ENCODE data around the gene CCDC88C.

GRCh38 chr14:91365552-91365951 lies 52.1 kb downstream of the CCDC88C start:
- no peak for TF ChIP-seq EZH2 (IDR thresholded peaks at IDR 0.05; ENCODE audit: low read length, unreplicated experiment)
- TF ChIP-seq, protein P1, sequence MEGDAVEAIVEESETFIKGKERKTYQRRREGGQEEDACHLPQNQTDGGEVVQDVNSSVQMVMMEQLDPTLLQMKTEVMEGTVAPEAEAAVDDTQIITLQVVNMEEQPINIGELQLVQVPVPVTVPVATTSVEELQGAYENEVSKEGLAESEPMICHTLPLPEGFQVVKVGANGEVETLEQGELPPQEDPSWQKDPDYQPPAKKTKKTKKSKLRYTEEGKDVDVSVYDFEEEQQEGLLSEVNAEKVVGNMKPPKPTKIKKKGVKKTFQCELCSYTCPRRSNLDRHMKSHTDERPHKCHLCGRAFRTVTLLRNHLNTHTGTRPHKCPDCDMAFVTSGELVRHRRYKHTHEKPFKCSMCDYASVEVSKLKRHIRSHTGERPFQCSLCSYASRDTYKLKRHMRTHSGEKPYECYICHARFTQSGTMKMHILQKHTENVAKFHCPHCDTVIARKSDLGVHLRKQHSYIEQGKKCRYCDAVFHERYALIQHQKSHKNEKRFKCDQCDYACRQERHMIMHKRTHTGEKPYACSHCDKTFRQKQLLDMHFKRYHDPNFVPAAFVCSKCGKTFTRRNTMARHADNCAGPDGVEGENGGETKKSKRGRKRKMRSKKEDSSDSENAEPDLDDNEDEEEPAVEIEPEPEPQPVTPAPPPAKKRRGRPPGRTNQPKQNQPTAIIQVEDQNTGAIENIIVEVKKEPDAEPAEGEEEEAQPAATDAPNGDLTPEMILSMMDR (conservative IDR thresholded peaks at IDR 0.05; ENCODE audit: low read depth, low read length): no peak
- no peak for TF ChIP-seq EZH2phosphoT487 (IDR thresholded peaks at IDR 0.05; ENCODE audit: borderline replicate concordance, low read length)

Data from PC-3 (cell line).